HUES64 (cell line): ENCODE results near the gene ALG2.
A peak's percentile ranks its signal among the peaks of the same experiment; 100 is the strongest.

Source experiments
- H3K27ac ChIP-seq: 2 replicates; pipeline ENCODE4 v1.7.0; 2013; ENCODE audit warnings: low read depth, low read length, inconsistent platforms
- H3K27me3 ChIP-seq: 2 replicates; pipeline ENCODE4 v1.6.1; 2013; ENCODE audit warnings: mild to moderate bottlenecking, low read length; ENCODE audit not compliant: insufficient read depth
- H3K36me3 ChIP-seq: 2 replicates; pipeline ENCODE4 v1.6.1; 2013; ENCODE audit warnings: mild to moderate bottlenecking, low read length; ENCODE audit not compliant: insufficient read depth
- H3K4me1 ChIP-seq: 2 replicates; pipeline ENCODE4 v1.6.1; 2013; ENCODE audit warnings: mild to moderate bottlenecking, low read length, moderate library complexity; ENCODE audit not compliant: insufficient read depth
- H3K4me3 ChIP-seq: 2 replicates; pipeline ENCODE4 v1.5.1; 2013; ENCODE audit warnings: mild to moderate bottlenecking, low read length, moderate library complexity
- H3K9ac ChIP-seq: 2 replicates; pipeline ENCODE4 v1.6.1; 2013; ENCODE audit warnings: mild to moderate bottlenecking, low read depth, low read length
- H3K9me3 ChIP-seq: 2 replicates; pipeline ENCODE4 v1.6.1; 2013; ENCODE audit warnings: low read depth, low read length; ENCODE audit not compliant: insufficient read depth
- WGBS: fragments of 150-250, 120-280 bp; methylation state at CpG from one replicate; pipeline ENCODE4 v1.1.7; 2013; ENCODE audit warnings: missing lambda C conversion rate; 5-methylcytosine and 5-hydroxymethylcytosine counted together

Gene ALG2

GRCh38 chr9:99169982-99170761 is 51.6 kb downstream of the ALG2 start:
- Histone ChIP-seq H3K4me3 (peak overlapping the region; percentile 28; the same call in 1 of the 2 replicates), H3K9ac (no peak overlapping the region), H3K9me3 (no peaks in the 10 kb centered on the region), H3K27ac (peak overlapping the region; percentile 19; the same call in 1 of the 2 replicates), H3K4me1 (peaks cover 36% of the 10 kb centered on the region), H3K27me3 (no peaks in the 10 kb centered on the region), H3K36me3 (no peaks in the 10 kb centered on the region)
- 24% methylated on average over 10 of the region's 10 CpGs for WGBS

- H3K4me1 ChIP-seq: peaks cover 35% of the 10 kb centered on the region
- H3K9ac ChIP-seq: no peak overlapping the region
- H3K4me3 ChIP-seq: no peak overlapping the region
- no peaks in the 10 kb centered on the region for H3K27me3 ChIP-seq
- 26% methylated on average over 2 of the region's 2 CpGs for whole genome bisulfite sequencing
- no peaks in the 10 kb centered on the region for H3K36me3 ChIP-seq
- H3K27ac ChIP-seq: no peak overlapping the region; the same call in 1 of the 2 replicates
- no peaks in the 10 kb centered on the region for H3K9me3 ChIP-seq
Observed at GRCh38 chr9:99169086-99169485, 52.7 kb downstream of the ALG2 start.

- 87% methylated on average over 3 of the region's 3 CpGs for WGBS
- no peak overlapping the region for H3K4me3 ChIP-seq
- peaks cover 28% of the 10 kb centered on the region for H3K4me1 ChIP-seq
- no peak overlapping the region for H3K27ac ChIP-seq
- no peaks in the 10 kb centered on the region for H3K9me3 ChIP-seq
- no peak overlapping the region for H3K9ac ChIP-seq
- H3K36me3 ChIP-seq: no peaks in the 10 kb centered on the region
- no peaks in the 10 kb centered on the region for H3K27me3 ChIP-seq
Observed at GRCh38 chr9:99167694-99168093, 54.0 kb downstream of the ALG2 start.

- H3K27ac ChIP-seq: no peak overlapping the region
- H3K4me3 ChIP-seq: no peak overlapping the region
- WGBS: 75% methylated on average over 3 of the region's 4 CpGs
- H3K36me3 ChIP-seq: no peaks in the 10 kb centered on the region
- no peaks in the 10 kb centered on the region for H3K27me3 ChIP-seq
- H3K9ac ChIP-seq: no peak overlapping the region
- peaks cover 28% of the 10 kb centered on the region for H3K4me1 ChIP-seq
- H3K9me3 ChIP-seq: no peaks in the 10 kb centered on the region
Observed at GRCh38 chr9:99167119-99167518, 54.6 kb downstream of the ALG2 start.
